AG09309 (cell line): ENCODE measurements around the gene FKBP1B.
"Not testable (repeated sequence)": the region's sequence is repeated elsewhere in the genome, so short reads cannot be mapped to it uniquely, and the experiment has no call there.

Experiments used
- DNase-seq: peaks from one replicate; pipeline ENCODE4 v3.0.0-alpha.2; 2010; ENCODE audit warnings: low read depth
- H3K4me3 ChIP-seq: 2 replicates; pipeline ENCODE4 v1.5.1; 2011; ENCODE audit warnings: mild to moderate bottlenecking, low read depth, low read length, moderate library complexity; ENCODE audit not compliant: control insufficient read depth
- TF ChIP-seq, protein P1 (sequence below): IDR thresholded peaks from 2 replicates; pipeline ENCODE4 v1.5.1; 2011; ENCODE audit warnings: mild to moderate bottlenecking, low read depth, low read length, inconsistent platforms; ENCODE audit not compliant: insufficient read depth, control insufficient read depth; ENCODE audit errors: missing control alignments

Gene FKBP1B

DNA sequence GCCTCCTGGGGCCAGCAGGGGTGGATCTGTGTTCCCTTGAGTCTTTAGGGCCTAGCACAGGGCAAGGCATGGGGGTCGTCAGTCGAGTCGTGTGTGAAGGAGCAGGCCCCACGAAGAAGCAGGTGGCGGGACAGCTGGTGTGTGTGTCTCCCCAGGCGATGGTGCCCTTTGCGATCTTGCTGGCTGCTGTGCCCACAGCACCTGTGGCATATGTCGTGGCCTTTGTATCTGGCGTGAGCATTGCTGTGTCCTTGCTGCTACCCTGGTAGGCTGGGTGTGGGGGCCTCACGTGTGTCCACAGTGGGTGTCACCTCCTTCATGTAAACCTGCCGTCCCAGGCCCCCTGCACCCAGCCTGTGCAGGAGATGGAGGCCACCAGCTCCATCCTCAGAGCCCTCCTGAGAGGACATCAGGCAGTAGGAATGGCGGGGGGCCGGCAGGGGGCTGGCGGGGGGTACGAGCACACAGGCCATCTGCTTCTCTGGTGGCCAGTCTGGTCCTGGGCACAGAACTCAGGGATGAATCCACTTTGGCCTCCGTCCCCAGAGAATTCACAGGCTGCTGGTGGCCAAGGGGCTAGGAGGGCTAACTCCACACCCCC is 26.5 kb upstream of the FKBP1B start:
- TF ChIP-seq, protein P1, sequence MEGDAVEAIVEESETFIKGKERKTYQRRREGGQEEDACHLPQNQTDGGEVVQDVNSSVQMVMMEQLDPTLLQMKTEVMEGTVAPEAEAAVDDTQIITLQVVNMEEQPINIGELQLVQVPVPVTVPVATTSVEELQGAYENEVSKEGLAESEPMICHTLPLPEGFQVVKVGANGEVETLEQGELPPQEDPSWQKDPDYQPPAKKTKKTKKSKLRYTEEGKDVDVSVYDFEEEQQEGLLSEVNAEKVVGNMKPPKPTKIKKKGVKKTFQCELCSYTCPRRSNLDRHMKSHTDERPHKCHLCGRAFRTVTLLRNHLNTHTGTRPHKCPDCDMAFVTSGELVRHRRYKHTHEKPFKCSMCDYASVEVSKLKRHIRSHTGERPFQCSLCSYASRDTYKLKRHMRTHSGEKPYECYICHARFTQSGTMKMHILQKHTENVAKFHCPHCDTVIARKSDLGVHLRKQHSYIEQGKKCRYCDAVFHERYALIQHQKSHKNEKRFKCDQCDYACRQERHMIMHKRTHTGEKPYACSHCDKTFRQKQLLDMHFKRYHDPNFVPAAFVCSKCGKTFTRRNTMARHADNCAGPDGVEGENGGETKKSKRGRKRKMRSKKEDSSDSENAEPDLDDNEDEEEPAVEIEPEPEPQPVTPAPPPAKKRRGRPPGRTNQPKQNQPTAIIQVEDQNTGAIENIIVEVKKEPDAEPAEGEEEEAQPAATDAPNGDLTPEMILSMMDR = no peak
- H3K4me3 ChIP-seq = no peak overlapping the region
- DNase-seq = no peak

DNA sequence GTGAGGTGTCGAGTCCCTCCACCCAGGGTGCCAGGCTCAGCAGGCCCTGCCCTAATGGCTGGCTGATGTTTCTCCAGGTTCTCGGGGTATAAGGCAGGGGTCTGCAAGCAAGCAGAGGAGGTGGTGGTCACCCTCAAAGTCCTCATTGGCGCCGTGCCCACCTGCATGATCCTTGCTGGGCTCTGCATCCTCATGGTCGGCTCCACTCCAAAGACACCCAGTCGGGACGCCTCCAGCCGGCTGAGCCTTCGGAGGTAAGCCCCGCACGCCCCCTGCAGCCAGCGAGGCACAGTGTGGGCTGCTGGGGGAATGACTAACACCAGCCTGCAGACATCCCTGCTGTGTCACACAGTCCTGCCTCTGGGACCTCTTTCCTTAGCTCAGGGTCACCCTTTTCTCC is 25.5 kb upstream of the FKBP1B start:
- TF ChIP-seq, protein P1 = peak; percentile 58

DNA sequence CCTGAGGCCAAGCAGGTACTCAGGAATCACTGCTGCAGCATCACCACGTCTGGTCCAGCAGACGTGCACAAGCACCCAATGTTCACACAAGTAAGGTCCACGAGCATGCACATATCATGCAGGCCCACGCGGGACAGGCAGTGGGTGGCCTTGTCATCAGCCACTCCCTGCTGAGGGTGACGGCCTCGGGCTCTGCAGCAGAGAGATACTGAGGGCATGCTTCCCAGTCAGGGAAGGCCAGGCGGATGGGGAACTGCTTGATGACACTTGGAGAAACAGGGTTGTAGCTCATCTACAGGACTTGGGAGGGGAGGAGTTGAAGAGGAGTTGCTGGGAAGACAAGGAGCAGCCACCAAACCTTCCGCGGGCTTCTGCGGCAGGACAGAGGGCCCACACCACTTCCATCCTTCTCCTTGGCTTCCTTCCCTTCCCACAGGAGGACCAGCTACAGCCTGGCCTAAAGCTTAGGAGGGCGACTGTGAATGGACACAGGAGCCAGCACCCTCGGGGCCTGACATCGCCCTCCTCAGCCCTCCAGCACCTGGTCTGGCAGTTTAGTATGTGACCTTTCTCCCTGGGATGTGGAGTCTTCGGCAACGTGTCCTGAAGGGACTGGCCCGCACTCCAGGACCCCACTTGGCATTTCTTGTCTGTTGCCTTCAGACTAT is 24.4 kb upstream of the FKBP1B start:
- TF ChIP-seq, protein P1 = no peak
- DNase-seq = no peak
- H3K4me3 ChIP-seq = no peak overlapping the region

More for the DNA sequence above, 25.5 kb upstream of the FKBP1B start:
- no peak overlapping the region for H3K4me3 ChIP-seq
- DNase-seq = no peak

DNA sequence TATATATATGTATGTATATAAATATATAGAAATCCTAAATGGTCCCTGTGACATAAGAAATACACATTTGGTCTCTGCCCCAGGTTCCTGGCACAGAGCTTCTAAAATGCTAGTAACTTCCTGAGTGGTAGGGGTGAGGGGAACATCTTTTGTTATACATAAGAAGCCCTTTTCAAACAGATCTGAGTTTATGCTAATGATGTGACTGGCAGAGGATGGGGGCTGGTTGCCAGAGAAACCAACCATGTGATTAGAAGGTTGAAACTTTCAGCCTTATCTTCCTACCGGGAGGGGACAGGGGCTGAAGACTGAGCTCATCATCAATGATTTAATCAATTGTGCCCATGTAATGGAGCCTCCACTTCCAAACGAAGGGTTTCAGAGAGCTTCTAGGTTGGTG is 23.3 kb upstream of the FKBP1B start:
- H3K4me3 ChIP-seq = no peak overlapping the region
- TF ChIP-seq, protein P1 = no peak
- DNase-seq = no peak

DNA sequence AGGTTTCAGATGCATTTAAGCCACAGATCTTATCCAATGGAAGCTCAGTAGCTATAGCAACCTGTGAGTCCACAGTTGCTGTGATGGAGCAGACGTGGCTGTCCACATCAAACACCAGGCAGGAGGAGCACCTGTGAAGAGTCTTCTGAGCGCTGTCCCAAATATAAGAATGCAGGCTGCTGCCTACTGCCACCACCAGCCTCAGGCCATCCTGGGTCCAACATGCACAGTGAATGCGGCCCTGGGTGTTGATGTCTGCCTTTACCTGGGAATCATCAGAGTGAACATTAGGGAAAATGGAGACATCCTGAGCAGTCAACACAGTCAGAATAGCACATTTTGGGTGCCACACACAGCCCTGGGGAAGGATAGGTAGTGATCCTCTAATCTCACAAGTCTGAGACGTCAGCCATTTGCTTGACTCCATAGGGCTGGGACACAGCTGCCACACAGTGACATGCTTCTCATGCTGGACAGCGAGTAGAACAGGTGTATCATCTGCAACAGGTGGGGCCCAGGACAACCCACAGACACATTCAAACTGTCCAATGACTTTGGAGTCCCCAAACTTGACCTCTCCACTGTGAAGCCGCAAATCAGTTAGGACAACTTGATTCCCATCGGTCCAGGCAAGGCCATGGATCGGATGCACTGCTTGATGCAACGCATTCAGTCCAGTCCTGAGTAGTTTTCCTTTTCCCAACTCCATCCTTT is 10.6 kb upstream of the FKBP1B start:
- no peak for DNase-seq
- H3K4me3 ChIP-seq = no peak overlapping the region
- TF ChIP-seq, protein P1 = no peak

DNA sequence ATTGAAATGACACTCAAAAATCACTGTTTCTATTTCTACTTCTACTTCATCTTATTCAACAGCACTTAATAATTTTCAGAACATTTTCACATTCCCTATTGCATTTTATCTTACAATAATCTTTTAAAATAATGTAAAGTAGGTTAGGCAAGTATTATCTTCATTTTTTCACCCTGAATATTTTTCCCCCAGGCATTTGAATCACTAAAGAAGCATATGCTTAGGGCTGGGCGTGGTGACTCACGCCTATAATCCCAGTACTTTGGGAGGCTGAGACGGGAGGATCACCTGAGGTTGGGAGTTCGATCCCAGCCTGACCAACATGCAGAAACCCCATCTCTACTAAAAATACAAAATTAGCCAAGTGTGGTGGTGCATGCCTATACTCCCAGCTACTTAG is 9.0 kb upstream of the FKBP1B start:
- DNase-seq = no peak
- TF ChIP-seq, protein P1 = no peak
- no peak overlapping the region for H3K4me3 ChIP-seq

DNA sequence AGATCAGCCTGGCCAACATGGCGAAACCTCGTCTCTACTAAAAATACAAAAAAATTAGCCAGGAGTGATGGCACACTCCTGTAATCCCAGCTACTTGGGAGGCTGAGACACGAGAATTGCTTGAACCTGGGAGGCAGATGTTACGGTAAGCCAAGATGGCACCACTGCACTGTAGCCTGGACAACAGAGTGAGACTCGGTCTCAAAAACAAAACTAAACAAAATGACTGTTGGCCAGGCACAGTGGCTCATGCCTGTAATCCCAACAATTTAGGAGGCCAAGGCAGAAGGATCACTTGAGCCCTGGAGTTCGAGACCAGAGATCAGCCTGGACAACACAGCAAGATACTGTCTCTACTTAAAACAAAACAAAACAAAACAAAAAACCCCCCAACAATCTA is 6.4 kb upstream of the FKBP1B start:
- not testable (repeated sequence) for H3K4me3 ChIP-seq, DNase-seq
